GM21515 (cell line): ENCODE data around the gene ANO10.
"Not testable (repeated sequence)": the region's sequence is repeated elsewhere in the genome, so short reads cannot be mapped to it uniquely, and the experiment has no call there.

ENCODE experiments used
- ATAC-seq: cut with Tn5 transposase; IDR thresholded peaks from one replicate; pipeline ENCODE4 v1.9.1; 2021; ENCODE audit not compliant: unreplicated experiment

Gene ANO10

DNA sequence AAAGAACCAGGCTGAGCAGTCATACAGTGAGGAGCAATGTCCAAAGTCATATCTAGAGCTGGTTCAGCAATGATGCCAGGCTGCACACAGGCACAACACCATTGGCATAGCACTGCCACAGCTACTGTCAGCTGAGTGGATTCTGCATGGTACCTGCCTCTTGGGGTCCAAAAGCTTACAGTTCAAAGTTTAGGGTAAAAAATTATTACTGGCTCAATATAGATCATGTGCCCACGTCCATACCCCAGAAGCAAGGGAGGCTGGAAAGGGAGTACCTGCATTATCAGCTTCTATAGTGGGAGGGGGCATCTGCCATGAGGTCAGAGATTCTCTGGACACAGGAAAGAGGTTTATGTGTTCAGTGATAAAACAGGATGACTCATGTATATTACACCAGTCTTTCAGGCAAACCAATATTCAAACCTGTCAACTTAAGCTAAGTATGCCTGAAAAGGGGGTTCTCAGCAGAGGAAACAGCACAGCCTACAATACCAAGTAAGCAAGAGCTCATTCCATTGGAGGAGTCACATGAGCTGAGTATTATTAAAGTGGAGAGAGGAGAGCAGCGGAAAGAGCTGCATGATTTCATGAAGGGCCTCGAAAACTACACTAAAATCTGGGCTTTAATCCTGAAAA lies 99.0 kb downstream of the ANO10 start:
- ATAC-seq = no peak

DNA sequence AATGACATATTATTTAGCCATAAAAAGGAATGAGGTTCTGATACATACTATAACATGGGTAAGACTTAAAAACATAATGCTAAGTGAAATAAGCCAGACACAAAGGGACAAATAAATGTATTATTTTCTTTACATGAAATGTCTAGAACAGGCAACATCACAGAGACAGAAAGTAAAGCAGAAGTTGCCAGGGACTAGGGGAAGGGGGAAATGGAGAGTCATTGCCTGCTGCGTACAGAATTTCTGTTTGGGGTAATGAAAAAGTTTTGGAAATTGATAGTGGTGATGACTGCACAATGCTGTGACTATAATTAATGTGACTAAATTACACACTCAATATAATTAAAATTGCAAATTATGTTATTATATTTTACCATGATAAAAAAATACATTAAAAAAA lies 99.9 kb downstream of the ANO10 start:
- ATAC-seq = no peak

DNA sequence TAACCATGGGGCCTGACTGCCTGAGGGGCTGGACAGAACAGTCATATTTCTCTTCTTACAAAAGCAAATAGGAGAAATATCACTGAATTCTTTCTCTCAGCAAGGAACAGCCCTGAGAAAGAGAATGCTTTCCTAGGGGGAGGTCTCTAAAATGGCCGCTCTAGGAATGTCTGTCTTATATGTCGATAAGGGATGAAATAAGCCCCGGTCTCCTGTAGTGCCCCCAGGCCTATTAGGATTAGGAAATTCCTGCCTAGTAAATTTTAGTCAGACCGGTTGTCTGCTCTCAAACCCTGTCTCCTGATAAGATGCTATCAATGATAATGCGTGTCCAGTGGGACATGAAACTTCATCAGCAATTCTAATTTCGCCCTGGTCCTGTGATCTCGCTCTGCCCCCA lies 103.3 kb downstream of the ANO10 start:
- not testable (repeated sequence) for ATAC-seq

DNA sequence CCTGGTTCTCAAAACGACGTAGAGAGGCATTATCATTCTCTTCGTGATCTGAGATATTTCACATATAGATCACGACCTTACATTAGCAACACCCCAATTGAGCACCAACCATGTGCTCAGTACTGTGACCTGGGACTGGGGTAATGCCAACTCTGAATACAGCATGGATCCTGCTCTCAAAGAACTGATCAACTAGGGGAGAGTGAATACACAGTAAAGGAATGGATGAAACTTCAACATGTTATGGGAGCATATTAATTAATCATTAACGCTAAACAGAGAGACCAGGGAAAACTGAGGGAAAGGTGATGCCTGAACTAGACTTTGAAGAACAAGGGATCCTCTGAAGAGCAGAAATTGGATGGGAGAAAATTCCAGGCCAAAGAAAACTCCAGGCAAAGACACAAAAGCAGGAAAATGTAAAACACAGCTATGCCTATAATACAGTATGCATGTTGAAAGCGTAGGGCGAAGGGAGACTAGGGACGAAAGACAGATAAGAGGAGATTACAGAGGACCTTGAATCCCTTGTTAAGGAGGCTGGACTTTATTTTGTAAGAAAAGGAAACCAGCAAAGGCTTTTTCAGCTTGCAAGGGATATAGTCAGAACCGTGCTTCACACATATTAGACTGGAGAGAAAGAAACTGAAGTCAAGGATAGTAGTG lies 105.7 kb downstream of the ANO10 start:
- no peak for ATAC-seq

DNA sequence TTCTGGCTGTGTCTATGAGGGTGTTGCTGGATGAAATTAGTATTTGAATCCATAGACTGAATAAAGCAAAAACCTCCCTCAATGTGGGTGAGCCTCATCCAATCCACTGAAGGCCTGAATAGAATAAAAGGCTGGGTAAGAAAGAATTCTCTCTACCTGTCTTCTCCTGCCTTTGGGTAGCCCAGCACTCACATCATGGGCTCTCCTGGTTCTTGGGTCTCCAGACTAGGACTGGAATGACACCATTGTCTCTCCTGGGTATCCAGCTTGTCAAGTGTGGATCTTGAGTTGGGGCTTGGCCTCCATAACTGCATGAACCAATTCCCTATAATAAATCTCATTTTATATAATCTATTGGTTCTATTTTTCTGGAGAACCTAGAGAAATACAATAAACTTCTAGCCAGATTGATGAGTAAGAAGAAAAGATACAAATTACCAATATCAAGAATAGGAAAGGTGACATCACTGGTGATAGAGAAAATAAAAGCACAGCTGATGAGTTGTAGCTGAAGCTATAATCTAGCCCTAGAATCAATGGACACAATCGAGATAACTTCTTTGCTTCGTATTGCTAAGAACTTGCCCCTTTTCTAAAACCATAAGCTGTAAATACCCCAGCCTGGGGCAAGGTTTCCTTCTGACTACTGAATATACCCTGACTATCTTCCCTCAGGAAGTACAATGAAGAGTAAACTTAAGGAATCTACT lies 106.4 kb downstream of the ANO10 start:
- ATAC-seq = no peak

GRCh38 chr3:43512754-43513404 lies 108.9 kb downstream of the ANO10 start:
- ATAC-seq = no peak

DNA sequence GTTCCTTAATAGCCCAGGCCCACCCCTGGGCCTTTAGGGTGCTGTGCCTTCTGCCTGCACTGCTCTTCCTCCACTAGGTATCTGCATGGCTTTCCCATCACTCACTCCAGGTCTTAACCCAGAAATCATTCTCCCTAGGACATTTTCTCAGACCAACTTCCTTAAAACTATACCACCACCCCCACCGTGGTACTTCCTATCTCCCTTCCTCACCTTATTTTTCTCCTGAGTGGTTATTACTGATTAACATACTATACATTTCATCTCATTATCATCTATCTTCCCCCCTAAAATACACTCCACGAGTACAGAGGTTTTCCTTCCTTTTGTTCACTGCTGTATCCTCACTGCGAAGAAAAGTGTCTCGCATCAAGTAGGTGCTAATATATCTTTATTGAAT lies 115.2 kb downstream of the ANO10 start:
- no peak for ATAC-seq

- ATAC-seq = no peak
Observed at GRCh38 chr3:43505351-43505750, 116.5 kb downstream of the ANO10 start.

- ATAC-seq = no peak
Observed at GRCh38 chr3:43503067-43503728, 118.6 kb downstream of the ANO10 start.

- no peak for ATAC-seq
Observed at GRCh38 chr3:43499256-43499655, 122.6 kb downstream of the ANO10 start.

- no peak for ATAC-seq
Observed at GRCh38 chr3:43497905-43498365, 123.9 kb downstream of the ANO10 start.

DNA sequence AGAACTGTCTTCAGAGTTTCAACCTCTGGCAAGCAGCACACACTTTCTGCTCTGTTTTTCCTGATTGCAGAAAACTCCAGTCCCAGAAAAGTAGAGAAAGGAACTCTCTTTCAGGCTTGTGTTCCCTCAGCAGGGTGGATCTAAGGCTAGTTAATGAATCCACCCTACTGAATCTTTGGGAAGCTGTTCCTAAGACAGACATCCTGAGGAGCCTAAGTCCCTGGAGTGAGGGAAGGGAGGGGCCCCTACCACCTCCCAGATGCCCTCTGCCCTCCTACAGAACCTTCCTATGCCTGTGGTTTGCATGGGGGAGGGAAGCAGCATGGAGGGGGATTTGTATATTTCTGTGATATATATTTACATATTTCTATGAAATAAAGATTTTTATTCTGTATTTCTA lies 124.4 kb downstream of the ANO10 start:
- no peak for ATAC-seq

GRCh38 chr3:43496740-43497375 lies 125.0 kb downstream of the ANO10 start:
- no peak for ATAC-seq

GRCh38 chr3:43492932-43493331 lies 128.9 kb downstream of the ANO10 start:
- not testable (repeated sequence) for ATAC-seq

GRCh38 chr3:43491807-43492206 lies 130.0 kb downstream of the ANO10 start:
- ATAC-seq = not testable (repeated sequence)

DNA sequence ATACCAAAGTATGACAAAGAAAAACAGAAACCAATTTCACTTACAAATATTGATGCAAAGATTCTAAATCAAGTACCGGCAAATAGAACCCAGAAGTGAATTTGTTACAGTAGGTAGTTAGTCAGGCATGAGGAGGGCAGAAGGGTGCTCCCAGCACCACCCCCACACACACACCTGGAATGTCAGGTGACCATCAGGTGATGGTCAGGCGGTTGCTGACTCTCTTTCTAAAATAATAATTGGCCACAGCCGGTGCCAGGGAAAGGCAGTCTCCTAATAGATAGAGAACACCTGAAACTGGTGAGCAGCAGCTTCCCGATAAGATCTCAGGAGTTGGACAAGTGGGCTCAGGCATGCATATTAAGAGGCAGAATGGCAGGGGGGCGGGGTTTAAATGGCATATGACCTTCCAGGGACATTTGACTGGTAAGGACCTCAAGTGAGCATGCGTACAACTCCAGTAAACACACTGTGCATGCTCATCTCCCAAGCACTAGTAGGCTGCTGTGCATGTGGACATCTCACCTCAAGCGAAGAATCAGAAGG lies 131.1 kb downstream of the ANO10 start:
- ATAC-seq = no peak

DNA sequence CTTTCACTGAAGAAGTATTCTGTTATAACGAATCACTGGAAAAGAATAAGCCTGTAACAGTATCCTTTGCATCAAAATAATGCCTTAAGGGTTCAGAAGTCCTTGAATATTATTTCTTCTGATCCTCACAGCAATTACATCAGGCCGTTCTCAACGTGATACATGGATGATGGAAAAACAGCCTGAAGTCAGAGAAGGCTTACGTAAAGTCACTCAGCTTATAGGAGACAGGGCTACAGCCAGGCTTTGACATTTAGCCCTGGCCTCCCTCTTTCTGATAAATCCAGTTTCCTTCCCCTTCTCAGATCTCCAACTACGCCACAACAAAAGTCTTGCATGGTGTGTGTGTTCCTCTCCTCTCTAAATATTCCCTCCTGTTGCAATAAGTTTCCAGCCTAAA lies 131.9 kb downstream of the ANO10 start:
- no peak for ATAC-seq

GRCh38 chr3:43485931-43486330 lies 135.9 kb downstream of the ANO10 start:
- no peak for ATAC-seq

DNA sequence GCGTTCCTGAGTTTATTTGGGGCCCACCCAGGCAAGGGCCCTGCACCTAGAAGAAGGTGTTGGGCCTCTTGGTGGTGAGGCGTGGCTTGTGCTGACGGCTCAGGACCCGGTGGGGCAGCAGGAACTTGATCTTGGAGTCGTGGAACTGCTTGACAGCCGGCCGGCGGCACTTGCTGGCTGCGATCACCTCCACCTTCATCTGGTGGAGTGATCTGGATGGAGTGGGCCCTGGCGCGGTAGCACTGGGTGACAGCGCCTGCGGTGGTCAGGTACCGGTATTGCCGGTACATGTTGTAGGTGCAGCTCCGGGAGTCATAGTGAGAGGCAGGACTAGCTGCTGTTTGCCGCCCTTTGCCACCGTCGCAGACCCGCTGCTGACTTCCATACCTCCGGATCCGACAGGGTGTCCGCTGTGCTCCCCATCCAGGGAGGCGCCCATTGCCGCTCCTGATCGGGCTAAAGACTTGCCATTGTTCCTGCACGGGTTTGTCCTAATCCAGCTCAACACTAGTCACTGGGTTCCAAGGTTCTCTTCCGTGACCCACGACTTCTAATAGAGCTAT lies 136.8 kb downstream of the ANO10 start:
- ATAC-seq = no peak

DNA sequence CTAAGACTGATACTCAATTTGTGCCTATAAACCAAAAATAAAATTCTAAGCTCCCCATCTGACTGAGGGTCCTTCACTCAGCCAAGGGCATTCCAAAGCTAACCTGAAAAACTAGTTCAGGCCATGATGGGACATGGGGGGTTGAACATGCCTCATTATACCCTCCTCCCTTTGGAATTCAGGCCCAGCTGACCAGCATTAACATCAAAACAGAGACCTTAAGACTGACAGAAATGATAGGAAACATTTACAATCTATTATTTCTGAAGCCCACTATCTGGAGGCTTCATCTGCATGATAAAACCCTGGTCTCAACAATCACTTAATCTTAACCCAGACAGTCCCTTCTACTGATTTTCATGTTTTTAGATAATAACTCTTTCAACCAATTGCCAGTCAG lies 140.4 kb downstream of the ANO10 start:
- ATAC-seq = no peak
